ENCODE measurements around the gene FAM193B. TPM values are rescaled to one million over a fixed set of nuclear protein-coding genes. Genes with fewer than 3 reads are reported as not detected.

FAM193B gene
- total RNA-seq, 2 experiments from 2014 or later: 63.6 to 77.7 TPM

- Mint-ChIP-seq H3K4me3 (no peak overlapping the region), H3K9me3 (ENCODE audit: low read depth) (no peaks in the 10 kb centered on the region), H3K27ac (no peak overlapping the region), H3K36me3 (ENCODE audit: low read depth) (peaks cover 28% of the 10 kb centered on the region), H3K27me3 (no peaks in the 10 kb centered on the region), H3K4me1 (peaks cover 8% of the 10 kb centered on the region)
- intact Hi-C loops (cut with DNase I, micrococcal nuclease): no loop called here
- DNase-seq (no peak), ATAC-seq (no peak)
- ChIA-PET POLR2A (interaction anchor here (0.6 to 0.9 kb wide), 2 partner anchors 68 to 92 kb away, joined by 3 read pairs; no protein-coding TSS in a partner anchor), CTCF (interaction anchor here (0.7 to 1.8 kb wide), 8 partner anchors 8 to 197 kb away, joined by 3 to 7 read pairs (median 4); partner anchors contain the start of gene PDLIM7)
Measured at GRCh38 chr5:177507596-177508220, 46.7 kb downstream of the FAM193B start.

DNA sequence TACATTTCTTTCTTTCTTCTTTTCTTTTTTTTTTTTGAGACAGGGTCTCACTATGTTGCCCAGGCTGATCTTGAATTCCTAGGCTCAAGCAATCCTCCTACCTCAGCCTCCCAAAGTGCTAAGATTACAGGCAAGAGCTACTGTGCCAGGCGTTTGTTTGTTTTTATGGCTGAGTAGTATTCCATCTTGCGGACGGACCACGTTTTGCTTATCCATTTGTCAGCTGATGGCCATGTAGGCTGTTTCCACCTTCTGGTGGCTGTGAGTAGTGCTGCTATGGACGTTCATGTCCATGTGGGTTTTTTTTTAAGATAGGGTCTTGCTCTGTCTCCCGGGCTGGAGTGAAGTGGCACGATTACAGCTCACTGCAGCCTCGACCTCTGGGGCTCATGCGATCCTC lies 47.2 kb downstream of the FAM193B start:
- intact Hi-C loops (cut with DNase I, micrococcal nuclease): no loop called here
- ChIA-PET POLR2A (interaction anchor here (0.6 to 0.7 kb wide), 2 partner anchors 17 to 92 kb away, joined by 3 to 12 read pairs; no protein-coding TSS in a partner anchor), CTCF (interaction anchor here (0.7 to 1.8 kb wide), 5 partner anchors 9 to 62 kb away, joined by 3 to 7 read pairs (median 4); partner anchors contain the start of gene PDLIM7)
- Mint-ChIP-seq H3K27me3 (no peaks in the 10 kb centered on the region), H3K27ac (no peak overlapping the region), H3K36me3 (ENCODE audit: low read depth) (peaks cover 25% of the 10 kb centered on the region), H3K9me3 (ENCODE audit: low read depth) (no peaks in the 10 kb centered on the region), H3K4me3 (no peak overlapping the region), H3K4me1 (peaks cover 8% of the 10 kb centered on the region)
- ATAC-seq (no peak), DNase-seq (no peak)

GRCh38 chr5:177505075-177505474 lies 49.3 kb downstream of the FAM193B start:
- Mint-ChIP-seq H3K4me1 (peaks cover 3% of the 10 kb centered on the region), H3K36me3 (ENCODE audit: low read depth) (peaks cover 6% of the 10 kb centered on the region), H3K4me3 (no peak overlapping the region), H3K27me3 (no peaks in the 10 kb centered on the region), H3K27ac (no peak overlapping the region), H3K9me3 (ENCODE audit: low read depth) (no peaks in the 10 kb centered on the region)
- no peak for DNase-seq
- intact Hi-C loops (cut with DNase I, micrococcal nuclease): no loop called here
- ATAC-seq: no peak
- POLR2A ChIA-PET: no interaction called here
- CTCF ChIA-PET: interaction anchor here (0.8 kb wide), 1 partner anchor 114 kb away, joined by 7 read pairs; no protein-coding TSS in a partner anchor

GRCh38 chr5:177504086-177505056 lies 50.0 kb downstream of the FAM193B start:
- Mint-ChIP-seq H3K27ac (no peak overlapping the region), H3K36me3 (ENCODE audit: low read depth) (peaks cover 3% of the 10 kb centered on the region), H3K27me3 (peaks cover 3% of the 10 kb centered on the region), H3K4me1 (no peaks in the 10 kb centered on the region), H3K9me3 (ENCODE audit: low read depth) (no peaks in the 10 kb centered on the region), H3K4me3 (no peak overlapping the region)
- DNase-seq (no peak), ATAC-seq (no peak)
- intact Hi-C loops (cut with DNase I, micrococcal nuclease): no loop called here
- POLR2A ChIA-PET: no interaction called here
- CTCF ChIA-PET: interaction anchor here (1.3 kb wide), 1 partner anchor 47 kb away, joined by 6 read pairs; no protein-coding TSS in a partner anchor

DNA sequence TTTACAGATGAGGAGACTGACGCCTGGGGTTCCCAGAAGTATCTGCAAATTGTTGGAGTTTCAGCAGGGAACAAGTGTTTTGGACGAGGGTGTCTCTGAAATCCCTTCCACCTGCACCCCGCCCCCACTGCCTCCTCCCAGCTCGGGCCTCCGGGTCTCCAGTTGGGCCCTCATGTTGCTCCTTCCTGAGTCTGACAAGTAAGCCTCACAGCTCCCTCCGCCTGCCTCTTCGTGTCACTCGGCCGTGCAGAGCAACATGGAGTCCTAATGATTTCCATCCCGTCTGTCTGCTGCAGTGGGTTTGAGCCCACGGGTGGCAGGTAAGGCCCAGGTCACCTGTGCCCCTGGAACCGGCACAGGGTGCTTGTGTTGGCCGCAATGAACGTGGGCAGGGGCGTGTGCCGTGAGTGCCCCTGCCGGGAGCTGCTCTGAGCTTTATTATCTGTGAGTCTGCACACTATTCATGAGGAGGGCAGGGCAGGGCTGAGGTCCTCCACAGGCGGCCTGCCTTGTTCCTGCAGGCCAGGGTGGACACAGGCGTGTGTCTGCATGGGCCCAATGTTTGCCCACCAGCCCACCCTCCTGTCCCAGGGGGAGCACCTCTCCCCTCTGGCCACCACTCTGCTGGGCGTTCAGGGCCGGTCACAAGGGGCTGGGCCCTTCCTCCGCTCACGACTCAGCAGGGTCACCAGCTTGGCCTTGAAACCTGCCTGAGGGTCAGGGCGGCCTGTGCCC lies 50.8 kb downstream of the FAM193B start:
- Mint-ChIP-seq H3K9me3 (ENCODE audit: low read depth) (no peaks in the 10 kb centered on the region), H3K36me3 (ENCODE audit: low read depth) (no peaks in the 10 kb centered on the region), H3K4me1 (peaks cover 4% of the 10 kb centered on the region), H3K4me3 (no peak overlapping the region), H3K27me3 (peaks cover 8% of the 10 kb centered on the region), H3K27ac (no peak overlapping the region)
- no peak for DNase-seq
- intact Hi-C loops (cut with DNase I, micrococcal nuclease): no loop called here
- ChIA-PET POLR2A (no interaction called here), CTCF (interaction anchor here (0.9 to 3.2 kb wide), 4 partner anchors 15 to 194 kb away, joined by 4 to 28 read pairs (median 16); no protein-coding TSS in a partner anchor)
- no peak for ATAC-seq

DNA sequence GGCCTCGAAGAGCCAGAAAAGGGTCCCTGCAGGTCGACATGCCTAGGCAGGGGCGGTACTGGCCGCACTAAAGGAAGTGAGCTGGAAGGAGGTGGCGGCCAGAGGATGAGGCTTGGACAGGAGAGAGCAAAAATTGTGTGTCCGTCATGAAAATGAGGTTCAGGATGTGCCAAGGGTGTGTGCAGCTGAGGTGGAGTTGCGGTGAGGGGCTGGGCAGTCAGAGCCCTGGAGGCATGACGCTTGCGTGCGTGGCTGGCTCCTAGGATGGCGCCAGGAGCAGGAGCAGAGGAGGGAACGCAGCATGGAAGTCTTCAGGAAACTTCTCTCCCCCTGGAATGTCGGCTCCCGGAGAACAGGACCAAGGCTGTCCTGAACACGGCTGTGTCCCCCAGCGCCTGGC lies 51.5 kb downstream of the FAM193B start:
- ChIA-PET CTCF (interaction anchor here (0.9 to 4.1 kb wide), 9 partner anchors 10 to 193 kb away, joined by 4 to 28 read pairs (median 6); no protein-coding TSS in a partner anchor), POLR2A (no interaction called here)
- Mint-ChIP-seq H3K4me1 (peaks cover 8% of the 10 kb centered on the region), H3K9me3 (ENCODE audit: low read depth) (no peaks in the 10 kb centered on the region), H3K36me3 (ENCODE audit: low read depth) (no peaks in the 10 kb centered on the region), H3K27ac (no peak overlapping the region), H3K27me3 (peaks cover 12% of the 10 kb centered on the region), H3K4me3 (no peak overlapping the region)
- DNase-seq (no peak), ATAC-seq (no peak)
- intact Hi-C loops (cut with DNase I, micrococcal nuclease): no loop called here

DNA sequence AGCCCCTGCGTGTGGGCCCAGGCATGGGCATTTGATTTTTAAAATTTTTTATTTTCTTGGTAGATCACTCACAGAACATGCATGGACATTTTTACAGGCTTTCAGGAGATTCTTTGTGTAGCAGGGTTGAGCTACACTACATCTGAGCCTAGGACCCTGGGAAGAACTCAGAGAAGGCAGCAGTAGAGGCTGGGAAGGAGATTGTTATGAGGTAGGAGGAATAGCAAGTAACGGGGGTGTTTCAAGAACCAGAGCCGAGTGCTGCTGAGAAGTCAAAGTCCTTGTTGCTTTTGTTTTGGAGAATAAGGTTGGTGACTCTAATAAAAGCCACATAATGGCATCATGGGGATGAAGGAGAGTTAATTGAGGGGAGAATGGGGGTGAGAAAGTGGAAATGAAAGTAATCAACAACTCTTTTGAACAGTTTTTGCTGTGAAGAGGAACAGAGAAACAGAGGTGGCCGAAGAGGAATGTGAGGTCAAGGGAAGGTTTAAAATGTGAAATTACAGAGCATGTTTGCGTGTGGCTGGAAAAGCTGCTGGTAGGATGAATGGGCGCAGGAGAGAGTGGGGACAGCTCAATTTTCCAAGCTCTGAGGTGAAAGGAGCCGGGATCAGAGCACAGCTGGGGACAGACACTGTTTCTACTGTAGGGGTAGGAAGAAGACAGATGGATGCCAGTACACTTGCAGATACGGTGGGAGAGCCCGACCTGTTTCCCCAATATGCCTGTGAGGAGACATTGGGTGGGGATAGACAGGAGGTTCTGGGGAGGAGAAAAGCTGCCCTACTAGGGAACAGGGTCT lies 52.3 kb downstream of the FAM193B start:
- intact Hi-C loops (cut with DNase I, micrococcal nuclease): loop anchor here (1.0 kb wide), 4 partner anchors 46 to 388 kb away; no protein-coding TSS in a partner anchor
- peaks cover 12% of the 10 kb centered on the region for H3K27me3 Mint-ChIP-seq
- H3K27ac Mint-ChIP-seq: no peak overlapping the region
- H3K4me3 Mint-ChIP-seq: no peak overlapping the region
- CTCF ChIA-PET: interaction anchor here (0.5 to 4.1 kb wide), 31 partner anchors 7 to 416 kb away, joined by 3 to 28 read pairs (median 4); partner anchors contain the start of genes DOK3 and LMAN2
- no peak for DNase-seq
- H3K36me3 Mint-ChIP-seq (ENCODE audit: low read depth): no peaks in the 10 kb centered on the region
- no peak for ATAC-seq
- H3K4me1 Mint-ChIP-seq: peaks cover 10% of the 10 kb centered on the region
- H3K9me3 Mint-ChIP-seq (ENCODE audit: low read depth): no peaks in the 10 kb centered on the region
- POLR2A ChIA-PET: interaction anchor here (0.7 kb wide), 1 partner anchor 14 kb away, joined by 3 read pairs; no protein-coding TSS in a partner anchor

- Mint-ChIP-seq H3K27me3 (peaks cover 12% of the 10 kb centered on the region), H3K4me1 (peaks cover 14% of the 10 kb centered on the region), H3K36me3 (ENCODE audit: low read depth) (no peaks in the 10 kb centered on the region), H3K9me3 (ENCODE audit: low read depth) (no peaks in the 10 kb centered on the region), H3K27ac (no peak overlapping the region), H3K4me3 (no peak overlapping the region)
- POLR2A ChIA-PET: interaction anchor here (0.7 kb wide), 1 partner anchor 15 kb away, joined by 3 read pairs; no protein-coding TSS in a partner anchor
- ATAC-seq: peak; percentile 34
- intact Hi-C loops (cut with DNase I, micrococcal nuclease): loop anchor here (1.0 kb wide), 4 partner anchors 45 to 387 kb away; no protein-coding TSS in a partner anchor
- DNase-seq: peak; percentile 93
- CTCF ChIA-PET: interaction anchor here (0.6 to 4.1 kb wide), 39 partner anchors 9 to 473 kb away, joined by 3 to 28 read pairs (median 3); partner anchors contain the start of genes DOK3, F12 and LMAN2
Measured at GRCh38 chr5:177500685-177501522, 53.5 kb downstream of the FAM193B start.

DNA sequence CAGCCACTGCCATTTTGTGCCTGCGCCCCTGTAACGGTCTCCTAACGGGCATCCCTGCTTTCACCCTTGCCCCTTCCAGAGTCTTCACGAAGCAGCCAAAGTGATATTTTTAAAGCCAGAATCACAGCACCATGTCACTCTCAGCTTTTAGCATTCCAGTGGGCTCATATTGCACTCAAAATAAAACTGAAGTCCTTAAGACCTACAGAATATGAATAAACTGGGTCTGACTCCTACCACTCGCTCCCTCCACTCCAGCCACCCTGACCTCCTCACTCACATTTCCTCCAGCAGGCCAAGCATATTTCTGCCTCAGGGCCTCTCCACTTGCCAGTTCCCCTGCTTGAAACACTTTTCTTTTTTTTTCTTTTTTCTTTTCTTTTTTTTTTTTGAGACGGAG lies 54.5 kb downstream of the FAM193B start:
- ATAC-seq (no peak), DNase-seq (no peak)
- H3K27me3 Mint-ChIP-seq: peaks cover 12% of the 10 kb centered on the region
- H3K4me1 Mint-ChIP-seq: peaks cover 18% of the 10 kb centered on the region
- H3K4me3 Mint-ChIP-seq: no peak overlapping the region
- no peak overlapping the region for H3K27ac Mint-ChIP-seq
- H3K36me3 Mint-ChIP-seq (ENCODE audit: low read depth): no peaks in the 10 kb centered on the region
- H3K9me3 Mint-ChIP-seq (ENCODE audit: low read depth): no peaks in the 10 kb centered on the region
- POLR2A ChIA-PET: interaction anchor here (0.7 kb wide), 1 partner anchor 74 kb away, joined by 6 read pairs; no protein-coding TSS in a partner anchor
- CTCF ChIA-PET: interaction anchor here (0.7 to 4.1 kb wide), 10 partner anchors 10 to 471 kb away, joined by 3 to 23 read pairs (median 3); partner anchors contain the start of genes DOK3, F12, LMAN2 and SLC34A1
- intact Hi-C loops (cut with DNase I, micrococcal nuclease): loop anchor here (5.0 kb wide), 2 partner anchors 188 to 368 kb away; partner anchors contain the start of genes MXD3 (in 1 of the 2) and NSD1 (in 1 of the 2)

All from activated CD4-positive, alpha-beta T cell treated with anti-CD3 and anti-CD28 coated beads for 36 hours (primary cell).